ENCODE results near the gene PLEKHA7.

DNA sequence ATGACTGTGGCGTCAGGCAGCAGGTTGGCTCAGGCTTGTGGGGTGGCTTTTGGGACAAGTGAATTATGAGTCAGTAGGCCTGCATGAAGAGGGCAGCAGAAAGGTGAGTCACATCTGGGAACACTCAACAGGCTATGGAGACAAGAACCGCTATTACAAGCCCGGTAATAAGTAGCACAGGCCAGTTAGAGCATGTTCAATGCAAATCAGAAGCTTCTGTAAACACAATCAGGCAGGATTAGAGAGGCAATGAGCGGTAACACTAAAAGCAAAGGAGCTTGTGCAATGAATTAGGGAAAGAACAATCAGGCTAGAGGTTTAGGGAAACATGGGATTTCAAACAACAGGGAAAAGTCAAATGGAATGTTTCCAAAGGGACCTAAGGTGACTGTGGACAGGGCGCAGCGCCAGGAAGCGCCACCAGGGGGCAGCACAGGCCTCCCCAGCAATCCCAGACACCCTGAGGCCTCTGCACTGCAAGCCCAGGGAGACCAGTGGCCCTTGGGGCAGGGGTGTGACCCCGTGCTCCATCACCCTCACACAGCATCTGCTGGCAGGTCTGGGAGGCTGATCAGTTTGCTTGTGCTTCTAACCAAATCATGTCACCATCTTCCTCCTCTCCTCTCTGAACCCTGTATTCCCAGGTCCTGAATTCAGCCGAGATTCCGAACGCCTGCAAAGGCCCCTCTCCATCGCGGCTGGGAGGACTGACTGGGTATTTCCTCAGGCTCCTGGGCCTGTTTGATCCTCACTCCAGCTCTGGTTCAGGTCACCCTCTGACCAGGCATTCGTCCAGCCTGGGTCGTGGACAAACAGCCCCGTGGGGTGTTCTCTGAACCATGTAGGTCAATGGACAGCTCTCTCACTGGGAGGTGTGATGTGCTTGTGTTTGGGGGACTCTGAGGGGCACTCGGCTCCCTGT lies 225.8 kb downstream of the PLEKHA7 start:
- TF ChIP-seq, protein P1, sequence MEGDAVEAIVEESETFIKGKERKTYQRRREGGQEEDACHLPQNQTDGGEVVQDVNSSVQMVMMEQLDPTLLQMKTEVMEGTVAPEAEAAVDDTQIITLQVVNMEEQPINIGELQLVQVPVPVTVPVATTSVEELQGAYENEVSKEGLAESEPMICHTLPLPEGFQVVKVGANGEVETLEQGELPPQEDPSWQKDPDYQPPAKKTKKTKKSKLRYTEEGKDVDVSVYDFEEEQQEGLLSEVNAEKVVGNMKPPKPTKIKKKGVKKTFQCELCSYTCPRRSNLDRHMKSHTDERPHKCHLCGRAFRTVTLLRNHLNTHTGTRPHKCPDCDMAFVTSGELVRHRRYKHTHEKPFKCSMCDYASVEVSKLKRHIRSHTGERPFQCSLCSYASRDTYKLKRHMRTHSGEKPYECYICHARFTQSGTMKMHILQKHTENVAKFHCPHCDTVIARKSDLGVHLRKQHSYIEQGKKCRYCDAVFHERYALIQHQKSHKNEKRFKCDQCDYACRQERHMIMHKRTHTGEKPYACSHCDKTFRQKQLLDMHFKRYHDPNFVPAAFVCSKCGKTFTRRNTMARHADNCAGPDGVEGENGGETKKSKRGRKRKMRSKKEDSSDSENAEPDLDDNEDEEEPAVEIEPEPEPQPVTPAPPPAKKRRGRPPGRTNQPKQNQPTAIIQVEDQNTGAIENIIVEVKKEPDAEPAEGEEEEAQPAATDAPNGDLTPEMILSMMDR (conservative IDR thresholded peaks at IDR 0.05; ENCODE audit: low read depth, low read length), result peak; percentile 87
- no peak for TF ChIP-seq RFX5 (IDR thresholded peaks at IDR 0.05; ENCODE audit: low read depth, low read length)
- TF ChIP-seq, protein P2, sequence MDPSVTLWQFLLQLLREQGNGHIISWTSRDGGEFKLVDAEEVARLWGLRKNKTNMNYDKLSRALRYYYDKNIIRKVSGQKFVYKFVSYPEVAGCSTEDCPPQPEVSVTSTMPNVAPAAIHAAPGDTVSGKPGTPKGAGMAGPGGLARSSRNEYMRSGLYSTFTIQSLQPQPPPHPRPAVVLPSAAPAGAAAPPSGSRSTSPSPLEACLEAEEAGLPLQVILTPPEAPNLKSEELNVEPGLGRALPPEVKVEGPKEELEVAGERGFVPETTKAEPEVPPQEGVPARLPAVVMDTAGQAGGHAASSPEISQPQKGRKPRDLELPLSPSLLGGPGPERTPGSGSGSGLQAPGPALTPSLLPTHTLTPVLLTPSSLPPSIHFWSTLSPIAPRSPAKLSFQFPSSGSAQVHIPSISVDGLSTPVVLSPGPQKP (IDR thresholded peaks at IDR 0.05; ENCODE audit: borderline replicate concordance, low read depth, low read length), result no peak
- TF ChIP-seq RAD21 (IDR thresholded peaks at IDR 0.05; ENCODE audit: low read length), result peak; percentile 70
- TF ChIP-seq POLR2A (IDR thresholded peaks at IDR 0.05; ENCODE audit: low read depth, low read length), result no peak
- TF ChIP-seq CEBPB (IDR thresholded peaks at IDR 0.05; ENCODE audit: low read depth, low read length), result no peak
- TF ChIP-seq, protein P3, sequence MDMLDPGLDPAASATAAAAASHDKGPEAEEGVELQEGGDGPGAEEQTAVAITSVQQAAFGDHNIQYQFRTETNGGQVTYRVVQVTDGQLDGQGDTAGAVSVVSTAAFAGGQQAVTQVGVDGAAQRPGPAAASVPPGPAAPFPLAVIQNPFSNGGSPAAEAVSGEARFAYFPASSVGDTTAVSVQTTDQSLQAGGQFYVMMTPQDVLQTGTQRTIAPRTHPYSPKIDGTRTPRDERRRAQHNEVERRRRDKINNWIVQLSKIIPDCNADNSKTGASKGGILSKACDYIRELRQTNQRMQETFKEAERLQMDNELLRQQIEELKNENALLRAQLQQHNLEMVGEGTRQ (IDR thresholded peaks at IDR 0.05; ENCODE audit: low read depth, low read length), result no peak
- no peak for TF ChIP-seq MAFK (IDR thresholded peaks at IDR 0.05; ENCODE audit: low read depth, low read length)
- TF ChIP-seq NFE2L2 (IDR thresholded peaks at IDR 0.05; ENCODE audit: low read depth, low read length), result no peak
- no peak for TF ChIP-seq MXI1 (IDR thresholded peaks at IDR 0.05; ENCODE audit: borderline replicate concordance, low read depth, low read length)
- TF ChIP-seq SMC3 (IDR thresholded peaks at IDR 0.05; ENCODE audit: low read depth, low read length), result peak; percentile 60
- TF ChIP-seq BHLHE40 (IDR thresholded peaks at IDR 0.05; ENCODE audit: low read depth, low read length), result no peak
- TF ChIP-seq MAZ (IDR thresholded peaks at IDR 0.05; ENCODE audit: borderline replicate concordance, low read depth, low read length), result no peak
